GM19239 (cell line): ENCODE measurements around the gene RCOR1.
"Not testable (repeated sequence)": the region's sequence is repeated elsewhere in the genome, so short reads cannot be mapped to it uniquely, and the experiment has no call there.

ENCODE experiments used
- DNase-seq: peaks from one replicate; pipeline ENCODE4 v3.0.0; 2011; ENCODE audit warnings: low spot score; ENCODE audit not compliant: insufficient read length
- FAIRE-seq: peaks from 2 replicates; lab custom pipeline; 2011; peaks lifted over from hg19 to GRCh38; lab: Jason Lieb, UNC

The RCOR1 gene

GRCh38 chr14:102591944-102592762 is at the start of gene RCOR1:
Gene RCOR1 (plus strand): TSS chr14:102592649. CDS start chr14:102592887, 238 bp downstream.
- FAIRE-seq (peak; percentile 33), DNase-seq (peak; percentile 96)

- DNase-seq, result no peak
- no peak for FAIRE-seq
Observed at GRCh38 chr14:102544046-102544746, 48.3 kb upstream of the RCOR1 start.

- DNase-seq (no peak), FAIRE-seq (no peak)
Observed at GRCh38 chr14:102544747-102545460, 47.5 kb upstream of the RCOR1 start.

GRCh38 chr14:102545461-102546265 is 46.8 kb upstream of the RCOR1 start:
- FAIRE-seq (no peak), DNase-seq (no peak)

- no peak for FAIRE-seq
- DNase-seq, result no peak
Observed at GRCh38 chr14:102548616-102549240, 43.7 kb upstream of the RCOR1 start.

GRCh38 chr14:102550927-102551401 is 41.5 kb upstream of the RCOR1 start:
- not testable (repeated sequence) for DNase-seq, FAIRE-seq

GRCh38 chr14:102551995-102552705 is 40.3 kb upstream of the RCOR1 start:
- DNase-seq (no peak), FAIRE-seq (no peak)

GRCh38 chr14:102554821-102555819 is 37.3 kb upstream of the RCOR1 start:
- FAIRE-seq, result peak; percentile 83
- peak; percentile 62 for DNase-seq

GRCh38 chr14:102556098-102556677 is 36.3 kb upstream of the RCOR1 start:
- no peak for FAIRE-seq
- DNase-seq, result no peak

- DNase-seq, result no peak
- no peak for FAIRE-seq
Observed at GRCh38 chr14:102557434-102558226, 34.8 kb upstream of the RCOR1 start.

- FAIRE-seq, result no peak
Observed at GRCh38 chr14:102558556-102558955, 33.9 kb upstream of the RCOR1 start.

GRCh38 chr14:102560458-102561261 is 31.8 kb upstream of the RCOR1 start:
- FAIRE-seq (peak; percentile 49), DNase-seq (no peak)

More at GRCh38 chr14:102558556-102558955, 33.9 kb upstream of the RCOR1 start:
- no peak for DNase-seq

GRCh38 chr14:102565331-102565887 is 27.0 kb upstream of the RCOR1 start:
- FAIRE-seq, result peak; percentile 71
- no peak for DNase-seq

- no peak for DNase-seq
- FAIRE-seq, result no peak
Observed at GRCh38 chr14:102565959-102566358, 26.5 kb upstream of the RCOR1 start.

- no peak for DNase-seq
- FAIRE-seq, result no peak
Observed at GRCh38 chr14:102568115-102568614, 24.3 kb upstream of the RCOR1 start.
